T follicular helper cell (primary cell): ENCODE measurements around the gene S100A4.

Source experiments
- DNase-seq: peaks from one replicate; pipeline ENCODE4 v3.0.0-alpha.2; 2020; ENCODE audit warnings: low read depth

The S100A4 gene

DNA sequence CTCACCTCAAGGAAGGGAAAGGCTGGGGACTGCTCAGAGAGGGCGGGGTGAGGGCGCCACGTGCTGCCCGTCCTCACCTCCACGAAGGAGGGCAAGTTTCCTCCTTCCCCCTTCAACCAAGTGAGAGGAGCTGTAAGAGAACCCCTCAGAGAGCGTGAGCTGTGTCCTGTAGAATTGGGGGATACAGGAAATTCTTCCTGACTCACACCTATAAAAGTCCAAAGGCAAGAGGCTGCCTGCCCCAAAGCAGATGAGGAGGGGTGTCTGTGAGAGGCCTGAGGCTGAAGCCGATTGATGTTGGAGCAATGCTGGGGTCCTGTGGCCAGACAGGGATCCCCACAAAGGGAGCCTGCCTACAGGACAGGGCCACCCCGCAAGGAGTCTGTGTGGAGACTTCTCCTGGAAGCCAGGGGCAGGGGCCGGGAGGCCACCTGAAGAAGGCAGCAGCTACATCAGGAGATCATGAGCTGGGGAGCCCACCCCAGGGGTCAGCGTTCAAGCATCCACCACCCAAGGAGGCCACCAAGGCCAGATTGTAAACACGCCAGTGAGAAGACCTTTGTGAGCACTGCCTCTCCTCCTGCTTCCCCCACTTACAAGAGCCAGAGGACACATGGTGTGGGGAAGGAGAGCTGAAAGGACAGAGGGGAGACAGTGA, 37.6 kb downstream of the S100A4 start:
- DNase-seq, result no peak

GRCh38 chr1:153506831-153507413, 38.7 kb downstream of the S100A4 start:
- no peak for DNase-seq

- DNase-seq, result no peak
These were observed 39.2 kb downstream of the S100A4 start for GRCh38 chr1:153506386-153506785.

DNA sequence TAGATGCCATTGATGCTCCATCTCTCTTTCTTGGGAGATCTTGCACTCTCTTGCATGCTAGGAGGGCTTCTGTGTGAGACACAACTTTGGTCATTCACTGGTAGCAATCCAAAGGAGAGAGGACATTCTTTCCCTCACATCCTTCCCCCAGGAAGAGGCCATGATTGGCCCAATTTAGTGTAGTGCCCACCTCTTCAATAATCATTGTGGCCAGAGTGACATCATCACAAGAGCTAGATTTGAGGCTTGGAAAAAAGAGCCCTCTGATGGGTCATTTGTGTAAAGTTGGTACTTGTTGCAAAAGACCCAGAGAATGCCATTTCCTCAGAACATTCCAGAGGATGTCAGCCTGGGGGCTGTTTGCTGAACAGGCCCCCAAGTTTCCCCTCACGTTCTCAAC, 40.0 kb downstream of the S100A4 start:
- DNase-seq, result no peak

DNA sequence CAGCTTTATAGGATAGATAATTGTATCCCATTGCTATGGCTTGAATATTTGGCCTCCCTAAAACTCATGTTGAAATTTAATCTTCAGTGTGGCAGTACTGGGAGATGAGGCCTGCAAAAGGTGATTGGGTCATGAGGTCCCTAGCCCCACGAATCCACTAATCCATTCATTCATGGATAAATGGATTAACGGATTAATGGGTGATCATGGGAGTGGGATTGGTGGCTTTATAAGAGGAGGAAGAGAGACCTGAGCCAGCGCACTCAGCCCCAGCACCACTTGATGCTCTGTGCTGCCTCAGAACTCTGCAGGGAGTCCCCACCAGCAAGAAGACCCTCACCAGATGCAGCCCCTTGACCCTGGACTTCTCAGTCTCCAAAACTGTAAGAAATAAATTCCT, 41.8 kb downstream of the S100A4 start:
- DNase-seq, result no peak

DNA sequence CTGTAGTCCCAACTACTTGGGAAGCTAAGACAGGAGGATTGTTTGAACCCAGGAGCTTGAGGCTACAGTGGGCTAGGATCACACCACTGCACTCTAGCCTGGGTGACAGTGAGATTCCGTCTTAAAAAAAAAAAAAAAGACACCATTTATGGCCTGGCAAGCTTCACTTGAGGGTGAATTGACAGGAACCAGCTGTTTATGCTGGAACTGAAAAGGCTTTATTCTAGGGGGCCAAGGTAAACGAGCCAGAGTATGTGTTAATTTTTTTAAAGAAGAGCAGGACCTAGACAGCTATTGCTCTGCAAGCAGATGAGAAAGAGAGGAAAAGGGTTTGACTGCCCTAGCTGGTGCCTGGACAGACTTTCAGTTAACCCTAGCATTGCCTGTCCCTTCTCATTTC, 46.9 kb downstream of the S100A4 start:
- no peak for DNase-seq

GRCh38 chr1:153495536-153495935, 50.1 kb downstream of the S100A4 start:
- no peak for DNase-seq

GRCh38 chr1:153494976-153495535, 50.5 kb downstream of the S100A4 start:
- DNase-seq, result peak; percentile 61
